Cardiac muscle cell (in vitro differentiated cells and primary cell): Measurements from ENCODE around the gene CREB3L1. TPM values are rescaled to one million over a fixed set of nuclear protein-coding genes. Genes with fewer than 3 reads are reported as not detected.
A peak's percentile ranks its signal among the peaks of the same experiment; 100 is the strongest.

Experiments
- DNase-seq, 2 donors: peaks; one replicate each; pipeline versions ENCODE4 v3.0.0 to v3.0.0-alpha.2; 2010 to 2017; ENCODE audit warnings: low read depth in 1 of 2, low spot score in 1 of 2
- H3K27ac ChIP-seq: fragments of 200-600 bp; sonication (generic); 2 replicates; pipeline ENCODE4 v1.5.1; 2016
- H3K27me3 ChIP-seq: fragments of 200-600 bp; sonication (generic); 2 replicates; pipeline ENCODE4 v1.6.0; 2016; ENCODE audit warnings: control low read depth
- H3K36me3 ChIP-seq: fragments of 200-600 bp; sonication (generic); 2 replicates; pipeline ENCODE4 v1.5.1; 2016; ENCODE audit warnings: control low read depth
- H3K4me1 ChIP-seq: fragments of 200-600 bp; sonication (generic); 2 replicates; pipeline ENCODE4 v1.8.1; 2017; ENCODE audit warnings: low read depth, mild to moderate bottlenecking, mixed run types
- H3K4me3 ChIP-seq: fragments of 200-600 bp; sonication (generic); 2 replicates; pipeline ENCODE4 v1.5.1; 2016; ENCODE audit warnings: mild to moderate bottlenecking
- H3K9me3 ChIP-seq: fragments of 200-600 bp; sonication (generic); 2 replicates; pipeline ENCODE4 v1.5.1; 2017; ENCODE audit warnings: low read depth, mild to moderate bottlenecking, control low read depth
- polyA plus RNA-seq: library from polyadenylated mRNA; unstranded; fragments of >200 nt; fragmentation: Nextera tagmentation; extraction: Ambion mirVana; gene quantifications from 2 replicates; pipeline ENCODE4 v1.2.1, GENCODE V29; 2016
- total RNA-seq: library from RNA; depleted of rRNA; stranded (reverse); fragments of >200 nt; gene quantifications from 2 replicates; pipeline ENCODE4 v1.2.3, GENCODE V29; 2016
- TF ChIP-seq, protein P1 (sequence below): IDR thresholded peaks from 2 replicates; pipeline ENCODE4 v1.5.1; 2012; ENCODE audit warnings: low read depth, mild to moderate bottlenecking, low read length

CREB3L1 gene
- total and polyA plus RNA-seq, 2 experiments from 2014 or later: 3.8 to 14.1 TPM

- Histone ChIP-seq H3K4me1 (peaks cover 29% of the 10 kb centered on the region), H3K27me3 (no peaks in the 10 kb centered on the region), H3K9me3 (no peaks in the 10 kb centered on the region), H3K27ac (no peak overlapping the region), H3K4me3 (no peak overlapping the region), H3K36me3 (no peaks in the 10 kb centered on the region)
- TF ChIP-seq, protein P1, sequence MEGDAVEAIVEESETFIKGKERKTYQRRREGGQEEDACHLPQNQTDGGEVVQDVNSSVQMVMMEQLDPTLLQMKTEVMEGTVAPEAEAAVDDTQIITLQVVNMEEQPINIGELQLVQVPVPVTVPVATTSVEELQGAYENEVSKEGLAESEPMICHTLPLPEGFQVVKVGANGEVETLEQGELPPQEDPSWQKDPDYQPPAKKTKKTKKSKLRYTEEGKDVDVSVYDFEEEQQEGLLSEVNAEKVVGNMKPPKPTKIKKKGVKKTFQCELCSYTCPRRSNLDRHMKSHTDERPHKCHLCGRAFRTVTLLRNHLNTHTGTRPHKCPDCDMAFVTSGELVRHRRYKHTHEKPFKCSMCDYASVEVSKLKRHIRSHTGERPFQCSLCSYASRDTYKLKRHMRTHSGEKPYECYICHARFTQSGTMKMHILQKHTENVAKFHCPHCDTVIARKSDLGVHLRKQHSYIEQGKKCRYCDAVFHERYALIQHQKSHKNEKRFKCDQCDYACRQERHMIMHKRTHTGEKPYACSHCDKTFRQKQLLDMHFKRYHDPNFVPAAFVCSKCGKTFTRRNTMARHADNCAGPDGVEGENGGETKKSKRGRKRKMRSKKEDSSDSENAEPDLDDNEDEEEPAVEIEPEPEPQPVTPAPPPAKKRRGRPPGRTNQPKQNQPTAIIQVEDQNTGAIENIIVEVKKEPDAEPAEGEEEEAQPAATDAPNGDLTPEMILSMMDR: no peak
- DNase-seq: no peak
Measured at GRCh38 chr11:46350695-46351094, 73.2 kb downstream of the CREB3L1 start.

- no peak for DNase-seq
- TF ChIP-seq, protein P1: no peak
- Histone ChIP-seq H3K27ac (no peak overlapping the region), H3K4me3 (no peak overlapping the region), H3K9me3 (no peaks in the 10 kb centered on the region), H3K36me3 (no peaks in the 10 kb centered on the region), H3K4me1 (peaks cover 29% of the 10 kb centered on the region), H3K27me3 (no peaks in the 10 kb centered on the region)
Measured at GRCh38 chr11:46351148-46351547, 73.7 kb downstream of the CREB3L1 start.

- H3K9me3 ChIP-seq: no peaks in the 10 kb centered on the region
- no peak overlapping the region for H3K27ac ChIP-seq
- DNase-seq: no peak
- TF ChIP-seq, protein P1: no peak
- H3K27me3 ChIP-seq: no peaks in the 10 kb centered on the region
- H3K4me3 ChIP-seq: no peak overlapping the region
- no peaks in the 10 kb centered on the region for H3K36me3 ChIP-seq
- peaks cover 29% of the 10 kb centered on the region for H3K4me1 ChIP-seq
Measured at GRCh38 chr11:46351606-46352005, 74.1 kb downstream of the CREB3L1 start.

DNA sequence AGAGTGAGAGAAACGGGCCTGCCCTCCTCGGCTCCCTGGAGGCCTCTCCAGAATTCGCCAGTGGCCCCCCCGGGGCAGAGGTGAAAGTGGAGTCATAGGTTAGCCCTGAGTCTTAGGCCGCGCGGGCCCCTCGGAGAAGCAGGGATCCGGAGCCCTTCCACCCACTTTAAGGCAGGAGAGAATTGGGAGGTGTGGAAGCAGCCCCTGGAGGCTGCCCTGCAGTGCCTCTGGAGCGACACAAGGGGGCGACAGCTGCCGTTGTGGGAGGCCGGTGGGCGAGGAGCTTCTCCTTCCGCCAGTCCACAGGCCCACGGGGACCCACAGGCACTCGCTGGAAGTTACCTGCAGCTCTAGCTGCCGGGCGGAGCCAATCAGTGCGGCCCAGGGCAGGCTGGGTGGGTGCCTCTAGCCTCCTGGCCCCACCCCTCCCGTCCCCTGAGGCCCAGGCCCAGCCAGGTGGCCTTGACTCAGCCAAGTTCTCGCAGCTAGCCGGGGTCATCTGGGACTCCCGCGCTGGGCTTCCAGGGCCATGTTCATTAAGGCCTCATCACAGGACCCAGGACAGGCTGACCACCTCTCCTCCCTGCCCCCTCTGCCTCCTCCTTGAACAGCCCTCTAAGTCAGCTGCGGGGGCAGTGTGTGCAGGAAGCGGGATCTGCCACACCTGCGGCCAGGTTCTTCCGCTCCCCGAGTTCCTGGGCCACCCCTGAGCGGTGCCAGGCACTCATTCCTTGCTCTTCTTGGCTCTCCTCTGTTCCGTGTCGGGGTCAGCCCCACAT, 74.8 kb downstream of the CREB3L1 start:
- peaks cover 29% of the 10 kb centered on the region for H3K4me1 ChIP-seq
- DNase-seq: peak; percentile 65 to 70
- no peaks in the 10 kb centered on the region for H3K9me3 ChIP-seq
- TF ChIP-seq, protein P1: peak; percentile 85
- no peaks in the 10 kb centered on the region for H3K36me3 ChIP-seq
- H3K27ac ChIP-seq: no peak overlapping the region
- H3K27me3 ChIP-seq: no peaks in the 10 kb centered on the region
- no peak overlapping the region for H3K4me3 ChIP-seq

DNA sequence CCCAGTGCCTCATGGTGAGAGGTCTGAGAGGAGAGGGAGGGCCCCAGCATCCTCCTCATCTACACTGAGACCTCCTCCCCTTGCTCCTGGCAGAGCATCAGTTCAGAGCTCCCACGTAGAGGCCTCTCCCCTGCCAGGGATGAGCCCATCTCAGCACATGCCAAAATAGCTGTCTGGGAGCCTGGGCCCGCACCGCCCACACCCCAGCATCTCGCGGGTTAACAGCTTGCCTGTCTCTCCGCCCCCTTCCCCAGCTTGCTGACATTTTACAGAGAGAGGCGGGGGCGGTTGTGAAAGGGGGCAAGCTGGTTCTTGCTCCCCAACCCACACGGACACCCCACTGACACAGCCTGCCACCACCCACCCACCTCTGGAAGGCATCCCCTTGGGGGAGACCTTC, 76.2 kb downstream of the CREB3L1 start:
- H3K36me3 ChIP-seq: no peaks in the 10 kb centered on the region
- no peaks in the 10 kb centered on the region for H3K27me3 ChIP-seq
- H3K27ac ChIP-seq: no peak overlapping the region
- TF ChIP-seq, protein P1: no peak
- no peaks in the 10 kb centered on the region for H3K9me3 ChIP-seq
- peak in 1 of 2 donors; percentile 21 for DNase-seq
- H3K4me3 ChIP-seq: no peak overlapping the region
- peaks cover 20% of the 10 kb centered on the region for H3K4me1 ChIP-seq
